Subcutaneous adipose tissue (tissue), 4 donors: ENCODE results near the gene ID2. TPM values are rescaled to one million over a fixed set of nuclear protein-coding genes. Genes with fewer than 3 reads are reported as not detected.

ENCODE experiments used
- total RNA-seq, 4 donors: library from RNA; depleted of rRNA; stranded (reverse); fragments of >200 nt; gene quantifications; one replicate each; pipeline ENCODE4 v1.1.0, GENCODE V29; 2016
- TF ChIP-seq, protein P1 (sequence below): fragments of 450-650 bp; IDR thresholded peaks from one replicate; pipeline ENCODE4 v1.5.1; 2016; ENCODE audit warnings: low read depth, mild to moderate bottlenecking, control low read depth, antibody characterized with exemption, moderate library complexity

The ID2 gene
- total RNA-seq, 4 donors from 2014 or later, result 132 to 209 (median 182) TPM

DNA sequence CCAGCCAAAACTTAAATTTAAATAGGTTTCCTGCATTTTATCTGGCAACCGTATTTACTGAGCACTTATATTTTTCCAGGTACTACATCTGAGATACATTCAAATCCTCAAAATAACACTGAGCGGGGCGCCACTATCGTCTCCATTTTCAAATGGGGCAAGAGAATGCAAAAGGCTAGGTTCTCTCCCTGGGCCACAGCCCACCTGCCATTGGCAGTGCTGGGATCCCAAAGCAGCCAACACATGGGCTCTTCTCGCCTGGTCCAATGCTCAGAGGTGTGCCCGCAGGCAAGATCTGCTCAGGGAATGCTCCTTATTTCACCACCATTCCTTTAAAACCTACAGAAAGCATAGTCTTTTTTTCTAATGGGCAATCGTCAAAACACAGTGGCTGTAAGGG, 11.3 kb upstream of the ID2 start:
- TF ChIP-seq, protein P1, sequence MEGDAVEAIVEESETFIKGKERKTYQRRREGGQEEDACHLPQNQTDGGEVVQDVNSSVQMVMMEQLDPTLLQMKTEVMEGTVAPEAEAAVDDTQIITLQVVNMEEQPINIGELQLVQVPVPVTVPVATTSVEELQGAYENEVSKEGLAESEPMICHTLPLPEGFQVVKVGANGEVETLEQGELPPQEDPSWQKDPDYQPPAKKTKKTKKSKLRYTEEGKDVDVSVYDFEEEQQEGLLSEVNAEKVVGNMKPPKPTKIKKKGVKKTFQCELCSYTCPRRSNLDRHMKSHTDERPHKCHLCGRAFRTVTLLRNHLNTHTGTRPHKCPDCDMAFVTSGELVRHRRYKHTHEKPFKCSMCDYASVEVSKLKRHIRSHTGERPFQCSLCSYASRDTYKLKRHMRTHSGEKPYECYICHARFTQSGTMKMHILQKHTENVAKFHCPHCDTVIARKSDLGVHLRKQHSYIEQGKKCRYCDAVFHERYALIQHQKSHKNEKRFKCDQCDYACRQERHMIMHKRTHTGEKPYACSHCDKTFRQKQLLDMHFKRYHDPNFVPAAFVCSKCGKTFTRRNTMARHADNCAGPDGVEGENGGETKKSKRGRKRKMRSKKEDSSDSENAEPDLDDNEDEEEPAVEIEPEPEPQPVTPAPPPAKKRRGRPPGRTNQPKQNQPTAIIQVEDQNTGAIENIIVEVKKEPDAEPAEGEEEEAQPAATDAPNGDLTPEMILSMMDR, result no peak

DNA sequence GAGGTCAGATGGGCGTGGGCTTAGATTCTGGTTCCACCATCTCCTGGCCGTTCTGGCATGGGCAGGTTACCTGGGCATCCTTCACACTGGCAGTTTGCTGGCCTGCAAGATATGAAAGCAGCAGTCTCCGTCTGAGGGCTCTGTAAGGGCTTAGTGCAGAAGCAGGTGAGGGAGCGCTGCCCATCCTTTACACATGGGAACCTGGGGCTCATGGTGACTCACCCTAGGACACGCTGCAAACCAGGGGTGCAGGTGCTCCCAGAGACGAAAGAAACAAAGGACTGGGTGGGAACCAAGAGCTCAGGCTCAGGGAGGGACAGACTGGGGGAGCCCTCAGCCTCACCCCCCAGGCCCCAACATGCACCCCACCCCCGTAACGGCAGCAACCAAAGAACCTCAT, 10.7 kb upstream of the ID2 start:
- TF ChIP-seq, protein P1, result no peak

DNA sequence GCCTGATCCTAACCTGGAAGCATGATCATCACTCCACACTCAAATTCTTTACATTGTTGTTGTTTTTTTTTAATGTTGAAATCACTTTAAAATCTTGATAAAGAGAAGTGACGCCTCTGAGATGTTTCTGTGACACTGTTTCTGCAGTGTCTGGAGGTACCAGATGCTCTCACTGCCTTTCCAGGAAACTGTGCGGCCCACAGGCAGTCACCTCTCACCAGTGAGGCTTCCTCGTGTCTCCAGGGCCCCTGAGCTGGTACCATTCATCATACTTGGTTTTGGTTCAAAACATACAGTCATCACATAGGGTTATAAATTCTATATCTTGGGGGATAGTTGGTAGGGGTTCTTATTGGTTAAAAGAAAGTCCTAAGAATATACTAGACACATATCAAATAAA, 10.1 kb upstream of the ID2 start:
- TF ChIP-seq, protein P1, result no peak

DNA sequence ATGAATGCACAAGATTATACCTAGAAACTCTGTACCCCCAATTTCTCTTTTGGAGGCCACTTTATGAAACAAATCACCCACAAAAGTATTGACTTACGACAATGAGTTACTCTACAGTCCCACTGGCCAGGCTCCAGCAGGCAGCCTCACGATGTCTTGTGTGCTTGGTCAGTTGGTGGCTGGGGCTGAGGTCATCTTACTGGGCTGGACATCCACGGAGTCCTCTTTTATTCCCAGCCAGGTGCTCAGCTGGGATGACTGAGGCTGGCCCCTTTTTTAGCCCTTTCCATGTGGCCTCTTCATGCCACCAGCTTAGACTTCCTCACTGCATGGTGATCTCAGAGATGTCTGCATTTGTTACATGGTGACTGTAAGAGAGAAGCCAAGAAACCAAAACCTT, 8.9 kb upstream of the ID2 start:
- TF ChIP-seq, protein P1, result no peak

DNA sequence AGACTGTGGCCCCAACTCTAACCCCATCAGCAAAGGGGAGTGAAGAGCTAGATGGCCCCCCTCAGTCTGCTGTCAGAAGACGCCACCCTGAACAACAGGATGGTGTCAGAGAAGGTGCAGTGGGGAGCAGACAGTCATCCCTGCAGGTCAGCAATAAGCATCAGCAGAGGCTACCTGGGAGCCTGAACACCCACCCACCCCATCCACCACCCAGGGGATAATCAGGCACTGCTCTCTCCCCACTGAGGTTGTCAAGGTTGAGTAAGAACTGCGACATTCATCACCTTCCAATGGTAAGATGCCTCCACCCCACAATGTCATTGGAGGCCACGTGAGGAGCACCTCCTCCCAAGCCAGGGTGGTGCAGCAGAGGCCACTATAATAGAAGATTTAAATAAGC, 8.5 kb upstream of the ID2 start:
- TF ChIP-seq, protein P1, result no peak

DNA sequence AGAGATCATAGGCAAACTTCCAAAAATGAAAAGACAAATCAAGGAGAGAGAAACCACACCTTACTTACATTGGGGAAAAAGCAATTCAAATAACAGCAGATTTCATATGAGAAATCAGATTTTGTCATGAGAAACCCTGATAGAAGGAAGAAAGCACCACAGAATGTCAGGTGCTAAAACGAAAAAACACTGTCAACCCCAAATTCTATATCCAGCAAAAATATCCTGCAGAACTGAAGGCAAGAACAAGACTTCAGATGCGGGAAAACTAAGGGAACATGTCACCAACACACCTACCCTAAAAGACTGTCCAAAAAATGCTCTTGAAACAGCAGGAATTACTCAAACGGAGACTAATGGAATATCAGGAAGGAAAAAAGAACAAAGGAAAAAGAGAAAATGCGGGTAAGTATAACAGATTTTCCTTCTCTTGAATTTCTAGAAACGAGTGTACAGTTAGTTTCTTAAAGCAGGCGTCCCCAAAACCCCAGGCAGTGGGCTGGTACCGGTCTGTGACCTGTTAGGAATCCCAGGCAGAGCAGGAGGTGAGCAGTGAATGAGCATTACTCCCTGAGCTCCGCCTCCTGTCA, 7.3 kb upstream of the ID2 start:
- TF ChIP-seq, protein P1, result no peak

DNA sequence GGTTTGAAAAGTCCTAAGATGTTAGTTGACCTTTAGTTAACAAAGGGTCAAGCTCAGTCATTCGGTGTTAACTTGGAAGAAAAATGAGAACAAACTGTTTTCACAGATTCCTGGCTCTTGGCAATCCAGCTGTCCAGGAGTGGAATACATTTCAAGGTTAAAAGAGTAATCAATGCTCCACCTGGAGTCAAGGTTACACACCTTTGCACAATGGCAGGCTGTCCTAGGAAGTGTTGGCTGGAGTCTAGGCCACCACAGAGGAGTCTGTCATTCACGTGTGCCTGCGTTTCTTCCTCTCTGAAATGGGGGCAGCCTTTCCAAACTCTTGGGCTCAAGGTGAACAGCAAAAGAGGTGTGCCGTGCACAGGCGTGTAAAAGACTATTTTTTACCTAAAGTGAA, 6.3 kb upstream of the ID2 start:
- TF ChIP-seq, protein P1, result no peak
